ENCODE data around the gene ARHGAP26.

- TF ChIP-seq EZH2 (IDR thresholded peaks at IDR 0.05; ENCODE audit: borderline replicate concordance, insufficient read depth, low read length, poor library complexity, severe bottlenecking) = no peak
- no peak for TF ChIP-seq CTCF (IDR thresholded peaks at IDR 0.05; ENCODE audit: poor library complexity, severe bottlenecking)
- no peak for TF ChIP-seq TAF1 (IDR thresholded peaks at IDR 0.05; ENCODE audit: low read depth)
- no peak for TF ChIP-seq RAD21 (conservative IDR thresholded peaks at IDR 0.05)
- TF ChIP-seq MXI1 (conservative IDR thresholded peaks at IDR 0.05; ENCODE audit: poor library complexity, severe bottlenecking) = no peak
- TF ChIP-seq EP300 (conservative IDR thresholded peaks at IDR 0.05; ENCODE audit: poor library complexity, severe bottlenecking) = no peak
- TF ChIP-seq SMC3 (conservative IDR thresholded peaks at IDR 0.05; ENCODE audit: poor library complexity) = no peak
Observed at GRCh38 chr5:142767911-142768310, 2.3 kb upstream of the ARHGAP26 start.
